ENCODE measurements around the gene LPIN2. TPM values are rescaled to one million over a fixed set of nuclear protein-coding genes. Genes with fewer than 3 reads are reported as not detected.

LPIN2 gene
- total and polyA plus RNA-seq, 2 experiments from 2014 or later, result 9.0 to 10.8 TPM

- Histone ChIP-seq H2AFZ (peak overlapping the region; percentile 19), H3K9me2 (ENCODE audit: insufficient read depth) (no peaks in the 10 kb centered on the region), H3K4me2 (no peak overlapping the region), H3K36me3 (ENCODE audit: insufficient read depth) (no peaks in the 10 kb centered on the region), H3K4me1 (ENCODE audit: insufficient read depth) (peaks cover 5% of the 10 kb centered on the region), H3K27me3 (ENCODE audit: insufficient read depth) (no peaks in the 10 kb centered on the region), H4K20me1 (replicated peaks; ENCODE audit: insufficient read depth) (no peaks in the 10 kb centered on the region), H3K4me3 (no peak overlapping the region), H3K27ac (ENCODE audit: low read depth) (no peak overlapping the region), H3K79me2 (replicated peaks; ENCODE audit: insufficient read depth) (no peaks in the 10 kb centered on the region), H3F3A (replicated peaks; ENCODE audit: low read depth) (no peaks in the 10 kb centered on the region)
- no peaks in the 10 kb centered on the region; the same call in 2 of the 3 replicates for H3K36me3 Mint-ChIP-seq (ENCODE audit: low read depth)
- DNase-seq (ENCODE audit: low spot score) (no peak), ATAC-seq (no peak)
- H3K9me3 Mint-ChIP-seq, result no peaks in the 10 kb centered on the region
- peak overlapping the region; percentile 68; the same call in 1 of the 2 replicates for H3K27ac Mint-ChIP-seq
- no peak overlapping the region for H3K4me3 Mint-ChIP-seq
- H3K27me3 Mint-ChIP-seq (ENCODE audit: insufficient read depth, low read depth, poor library complexity), result no peaks in the 10 kb centered on the region
- TF ChIP-seq ZNF462 (CRISPR knock-in tag; IDR thresholded peaks at IDR 0.05), result no peak
- no peak for TF ChIP-seq ZNF114 (CRISPR knock-in tag; IDR thresholded peaks at IDR 0.05)
- no peak for TF ChIP-seq CREB1 (CRISPR knock-in tag; IDR thresholded peaks at IDR 0.05; ENCODE audit: low read depth)
- TF ChIP-seq REST (IDR thresholded peaks at IDR 0.05; ENCODE audit: unreplicated experiment), result no peak
- TF ChIP-seq JUNB (IDR thresholded peaks at IDR 0.05; ENCODE audit: unreplicated experiment), result no peak
- no peak for TF ChIP-seq NANOG (IDR thresholded peaks at IDR 0.05; ENCODE audit: borderline replicate concordance)
- no peak for TF ChIP-seq EZH2 (IDR thresholded peaks at IDR 0.05; ENCODE audit: low read depth, unreplicated experiment)
- TF ChIP-seq ZNF331 (CRISPR knock-in tag; IDR thresholded peaks at IDR 0.05; ENCODE audit: low read depth), result no peak
- TF ChIP-seq ETS1 (IDR thresholded peaks at IDR 0.05), result no peak
- no peak for TF ChIP-seq POLR2AphosphoS5 (IDR thresholded peaks at IDR 0.05; ENCODE audit: low read depth)
- TF ChIP-seq, protein P1, sequence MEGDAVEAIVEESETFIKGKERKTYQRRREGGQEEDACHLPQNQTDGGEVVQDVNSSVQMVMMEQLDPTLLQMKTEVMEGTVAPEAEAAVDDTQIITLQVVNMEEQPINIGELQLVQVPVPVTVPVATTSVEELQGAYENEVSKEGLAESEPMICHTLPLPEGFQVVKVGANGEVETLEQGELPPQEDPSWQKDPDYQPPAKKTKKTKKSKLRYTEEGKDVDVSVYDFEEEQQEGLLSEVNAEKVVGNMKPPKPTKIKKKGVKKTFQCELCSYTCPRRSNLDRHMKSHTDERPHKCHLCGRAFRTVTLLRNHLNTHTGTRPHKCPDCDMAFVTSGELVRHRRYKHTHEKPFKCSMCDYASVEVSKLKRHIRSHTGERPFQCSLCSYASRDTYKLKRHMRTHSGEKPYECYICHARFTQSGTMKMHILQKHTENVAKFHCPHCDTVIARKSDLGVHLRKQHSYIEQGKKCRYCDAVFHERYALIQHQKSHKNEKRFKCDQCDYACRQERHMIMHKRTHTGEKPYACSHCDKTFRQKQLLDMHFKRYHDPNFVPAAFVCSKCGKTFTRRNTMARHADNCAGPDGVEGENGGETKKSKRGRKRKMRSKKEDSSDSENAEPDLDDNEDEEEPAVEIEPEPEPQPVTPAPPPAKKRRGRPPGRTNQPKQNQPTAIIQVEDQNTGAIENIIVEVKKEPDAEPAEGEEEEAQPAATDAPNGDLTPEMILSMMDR (conservative IDR thresholded peaks at IDR 0.05; ENCODE audit: low read depth in 2 of 2), result no peak
- no peak for TF ChIP-seq STAT1 (IDR thresholded peaks at IDR 0.05; ENCODE audit: unreplicated experiment)
- TF ChIP-seq EZH2phosphoT487 (IDR thresholded peaks at IDR 0.05; ENCODE audit: unreplicated experiment), result no peak
- peaks cover 9% of the 10 kb centered on the region for H3K4me1 Mint-ChIP-seq
Measured at GRCh38 chr18:3060667-3061580, 48.0 kb upstream of the LPIN2 start.
